Left lung (tissue), 10 donors: Measurements from ENCODE around the gene MRGPRF. TPM values are rescaled to one million over a fixed set of nuclear protein-coding genes. Genes with fewer than 3 reads are reported as not detected.

Experiments
- ATAC-seq: fragments of 200-7000 bp; cut with Tn5 transposase; one replicate; pipeline ENCODE4 v1.9.1; 2020; ENCODE audit warnings: moderate library complexity
- DNase-seq, 4 donors: peaks; one replicate each; pipeline ENCODE4 v3.0.0-alpha.2; 2013 to 2020
- H3K27ac ChIP-seq, 2 donors: fragments of 200-600 bp; sonication (generic) in 1 of 2; one replicate each; pipeline versions ENCODE4 v1.5.0 to v1.8.0; 2020 to 2021
- H3K27me3 ChIP-seq, 2 donors: fragments of 200-600 bp; sonication (generic) in 1 of 2; one replicate each; pipeline versions ENCODE4 v1.5.0 to v1.8.0; 2020 to 2021
- H3K36me3 ChIP-seq, 2 donors: fragments of 200-600 bp; sonication (generic) in 1 of 2; one replicate each; pipeline versions ENCODE4 v1.5.0 to v1.8.0; 2020 to 2021
- H3K4me1 ChIP-seq, 2 donors: fragments of 200-600 bp; one replicate each; pipeline ENCODE4 v1.8.0; 2021
- H3K4me3 ChIP-seq, 2 donors: fragments of 200-600 bp; sonication (generic) in 1 of 2; one replicate each; pipeline versions ENCODE4 v1.5.0 to v1.8.0; 2020 to 2021; ENCODE audit warnings: mild to moderate bottlenecking in 1 of 2
- H3K9me3 ChIP-seq, 2 donors: fragments of 200-600 bp; sonication (generic) in 1 of 2; one replicate each; pipeline versions ENCODE4 v1.5.0 to v1.8.0; 2020 to 2021
- intact Hi-C, 2 donors: fragments of 100-400 bp; cut with DNase I; formaldehyde crosslinking; loops; one replicate each; pipeline versions ENCODE4 v1.11.2 to v1.14.2; 2022
- polyA plus RNA-seq, 6 donors: library from polyadenylated mRNA; unstranded; fragments of 120-200 nt; gene quantifications; one replicate each; pipeline ENCODE4 v1.2.1, GENCODE V29; 2013; ENCODE audit not compliant: insufficient read length in 6 of 6
- total RNA-seq, 2 donors: library from RNA; stranded (reverse); fragmentation: NEBNext Ultra II Directional; extraction: Animal tissue kit (Norgen Biotek cat#: 25700); gene quantifications; one replicate each; pipeline ENCODE4 v1.2.1, GENCODE V29; 2021
- TF ChIP-seq, protein P1 (sequence below), 2 donors: fragments of 200-600 bp; sonication (generic) in 1 of 2; IDR thresholded peaks; one replicate each; pipeline versions ENCODE4 v1.5.0 to v1.8.0; 2021; ENCODE audit warnings: antibody characterized with exemption in 2 of 2
- donor health status: DM: no; HTN: yes; CAD: no.
- donor health status: DM: no; HTN: no; CAD: no.

The MRGPRF gene
- total and polyA plus RNA-seq, 8 donors: 4.2 to 22.6 (median 6.2) TPM

GRCh38 chr11:69037544-69037943 lies 24.5 kb upstream of the MRGPRF start:
- Histone ChIP-seq H3K9me3 (no peaks in the 10 kb centered on the region), H3K4me1 (peaks cover 0 to 18% of the 10 kb centered on the region in 2 donors), H3K27ac (no peak overlapping the region), H3K36me3 (no peaks in the 10 kb centered on the region), H3K4me3 (no peak overlapping the region), H3K27me3 (peaks cover 0 to 5% of the 10 kb centered on the region in 2 donors)
- DNase-seq (no peak), ATAC-seq (no peak)
- intact Hi-C loops: no loop called here
- TF ChIP-seq, protein P1, sequence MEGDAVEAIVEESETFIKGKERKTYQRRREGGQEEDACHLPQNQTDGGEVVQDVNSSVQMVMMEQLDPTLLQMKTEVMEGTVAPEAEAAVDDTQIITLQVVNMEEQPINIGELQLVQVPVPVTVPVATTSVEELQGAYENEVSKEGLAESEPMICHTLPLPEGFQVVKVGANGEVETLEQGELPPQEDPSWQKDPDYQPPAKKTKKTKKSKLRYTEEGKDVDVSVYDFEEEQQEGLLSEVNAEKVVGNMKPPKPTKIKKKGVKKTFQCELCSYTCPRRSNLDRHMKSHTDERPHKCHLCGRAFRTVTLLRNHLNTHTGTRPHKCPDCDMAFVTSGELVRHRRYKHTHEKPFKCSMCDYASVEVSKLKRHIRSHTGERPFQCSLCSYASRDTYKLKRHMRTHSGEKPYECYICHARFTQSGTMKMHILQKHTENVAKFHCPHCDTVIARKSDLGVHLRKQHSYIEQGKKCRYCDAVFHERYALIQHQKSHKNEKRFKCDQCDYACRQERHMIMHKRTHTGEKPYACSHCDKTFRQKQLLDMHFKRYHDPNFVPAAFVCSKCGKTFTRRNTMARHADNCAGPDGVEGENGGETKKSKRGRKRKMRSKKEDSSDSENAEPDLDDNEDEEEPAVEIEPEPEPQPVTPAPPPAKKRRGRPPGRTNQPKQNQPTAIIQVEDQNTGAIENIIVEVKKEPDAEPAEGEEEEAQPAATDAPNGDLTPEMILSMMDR (IDR thresholded peaks at IDR 0.05): no peak

DNA sequence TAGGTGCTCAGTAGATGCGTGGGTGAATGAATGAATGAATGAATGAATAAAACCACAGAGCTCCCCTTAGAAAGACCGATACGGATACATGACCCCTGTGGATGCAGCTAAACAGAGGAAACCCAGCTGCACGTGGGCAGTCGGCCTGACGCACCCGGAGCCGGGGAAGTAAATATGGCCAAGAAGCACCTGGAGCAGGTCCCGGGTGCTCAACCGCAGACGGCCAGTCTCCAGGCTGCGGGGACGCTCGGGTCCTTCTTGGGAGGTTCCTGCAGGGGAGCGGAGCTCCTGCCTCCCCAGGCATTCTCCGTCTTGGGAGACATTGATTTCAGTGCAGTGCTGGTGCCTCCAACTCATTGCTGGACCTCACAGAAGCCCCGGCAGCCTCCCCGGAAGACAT lies 24.0 kb upstream of the MRGPRF start:
- Histone ChIP-seq H3K9me3 (no peaks in the 10 kb centered on the region), H3K4me1 (peaks cover 0 to 18% of the 10 kb centered on the region in 2 donors), H3K36me3 (no peaks in the 10 kb centered on the region), H3K4me3 (no peak overlapping the region), H3K27me3 (peaks cover 0 to 5% of the 10 kb centered on the region in 2 donors), H3K27ac (no peak overlapping the region)
- TF ChIP-seq, protein P1 (IDR thresholded peaks at IDR 0.05): no peak
- ATAC-seq (no peak), DNase-seq (peak in 1 of 4 donors; percentile 62)
- intact Hi-C loops: no loop called here

GRCh38 chr11:69035946-69036340 lies 22.9 kb upstream of the MRGPRF start:
- Histone ChIP-seq H3K27me3 (peaks cover 0 to 5% of the 10 kb centered on the region in 2 donors), H3K36me3 (no peaks in the 10 kb centered on the region), H3K4me3 (no peak overlapping the region), H3K9me3 (no peaks in the 10 kb centered on the region), H3K4me1 (peaks cover 0 to 19% of the 10 kb centered on the region in 2 donors), H3K27ac (peak overlapping the region in 1 of 2 donors; percentile 3)
- DNase-seq (peak in 2 of 4 donors; percentile 37 to 60), ATAC-seq (no peak)
- TF ChIP-seq, protein P1 (IDR thresholded peaks at IDR 0.05): no peak
- intact Hi-C loops: no loop called here

- DNase-seq: peak in 2 of 4 donors; percentile 70 to 74
These were observed 22.3 kb upstream of the MRGPRF start for GRCh38 chr11:69035150-69035945.

More at GRCh38 chr11:69035150-69035945, 22.3 kb upstream of the MRGPRF start:
- Histone ChIP-seq H3K9me3 (no peaks in the 10 kb centered on the region), H3K27me3 (peaks cover 0 to 5% of the 10 kb centered on the region in 2 donors), H3K27ac (no peak overlapping the region), H3K4me1 (peaks cover 0 to 19% of the 10 kb centered on the region in 2 donors), H3K36me3 (no peaks in the 10 kb centered on the region), H3K4me3 (no peak overlapping the region)
- no peak for ATAC-seq
- TF ChIP-seq, protein P1 (IDR thresholded peaks at IDR 0.05): no peak
- intact Hi-C loops: no loop called here
